GM12878 (cell line): ENCODE measurements around the gene VSTM2B. TPM values are rescaled to one million over a fixed set of nuclear protein-coding genes. Genes with fewer than 3 reads are reported as not detected.

Experiments used
- ATAC-seq: fragments of 200-7000 bp; cut with Tn5 transposase; 3 replicates; pipeline ENCODE4 v1.9.1; 2020; ENCODE audit warnings: mild to moderate bottlenecking, moderate library complexity
- BruUV-seq: library from RNA; stranded (reverse); fragments of 400-500 nt; replicated peaks from 2 replicates; lab custom pipeline; 2021; lab: Mats Ljungman, UMichigan
- CTCF ChIA-PET: fragments of 300-600 bp; sonication (Branson Sonifier 250); formaldehyde crosslinking; extraction: SDS; loops from one replicate; lab custom pipeline; 2021; ENCODE audit warnings: inconsistent platforms; lab: Yijun Ruan, JAX
- POLR2A ChIA-PET: fragments of 350-600 bp; formaldehyde crosslinking; extraction: SDS; loops from one replicate; lab custom pipeline; 2021; ENCODE audit warnings: inconsistent platforms; lab: Charles Lee
- RAD21 ChIA-PET: fragments of 300-600 bp; sonication (Branson Sonifier 250); formaldehyde crosslinking; loops from one replicate; lab custom pipeline; 2023; ENCODE audit warnings: antibody characterized with exemption; ENCODE audit not compliant: unreplicated experiment; lab: Charles Lee
- SMC1A ChIA-PET: fragments of 300-600 bp; sonication (Branson Sonifier 250); formaldehyde crosslinking; loops from one replicate; lab custom pipeline; 2023; ENCODE audit not compliant: unreplicated experiment, uncharacterized antibody; lab: Charles Lee
- DNase-seq: peaks from one replicate; pipeline ENCODE4 v3.0.0-alpha.2; 2011; ENCODE audit warnings: low read depth, low spot score
- FAIRE-seq: peaks from 3 replicates; lab custom pipeline; 2011; peaks lifted over from hg19 to GRCh38; lab: Jason Lieb, UNC
- H2AFZ ChIP-seq: 2 replicates; pipeline ENCODE4 v1.6.0; 2011; ENCODE audit warnings: low read depth, low read length, control low read depth; ENCODE audit not compliant: control insufficient read depth
- H3K27ac ChIP-seq: 2 replicates; pipeline ENCODE4 v1.5.1; 2011; ENCODE audit warnings: control low read depth; ENCODE audit not compliant: control insufficient read depth, insufficient read depth
- H3K27me3 ChIP-seq, 2 experiments: replicated peaks in 1 of 2; 2 replicates each; pipeline versions ENCODE4 v1.6.0 to v1.6.1; 2011; ENCODE audit warnings: low read length in 1 of 2; ENCODE audit not compliant: control insufficient read depth in 2 of 2, insufficient read depth in 2 of 2
- H3K36me3 ChIP-seq, 2 experiments: 2 replicates each; pipeline ENCODE4 v1.5.1; 2011; ENCODE audit warnings: low read length in 1 of 2; ENCODE audit not compliant: control insufficient read depth in 2 of 2, insufficient read depth in 2 of 2
- H3K4me1 ChIP-seq: 2 replicates; pipeline ENCODE4 v1.6.1; 2011; ENCODE audit warnings: mild to moderate bottlenecking, low read length, moderate library complexity, mixed read lengths; ENCODE audit not compliant: control insufficient read depth, insufficient read depth
- H3K4me2 ChIP-seq: 2 replicates; pipeline ENCODE4 v1.6.0; 2011; ENCODE audit warnings: control low read depth; ENCODE audit not compliant: control insufficient read depth, insufficient read depth
- H3K4me3 ChIP-seq: fragments of 200-600 bp; sonication (generic); 2 replicates; pipeline ENCODE4 v1.5.1; 2016
- H3K79me2 ChIP-seq: 2 replicates; pipeline ENCODE4 v1.6.0; 2011; ENCODE audit warnings: low read length; ENCODE audit not compliant: control insufficient read depth, insufficient read depth
- H3K9ac ChIP-seq: 2 replicates; pipeline ENCODE4 v1.8.0; 2011; ENCODE audit warnings: low read length, control low read depth, mixed read lengths; ENCODE audit not compliant: control insufficient read depth, insufficient read depth
- H3K9me3 ChIP-seq: replicated peaks from 3 replicates; pipeline ENCODE4 v1.5.1; 2011; ENCODE audit warnings: mild to moderate bottlenecking, low read length; ENCODE audit not compliant: control insufficient read depth, insufficient read depth
- H4K20me1 ChIP-seq: 2 replicates; pipeline ENCODE4 v1.6.0; 2011; ENCODE audit not compliant: control insufficient read depth, insufficient read depth
- CBX3 ChIP-seq: fragments of 200-600 bp; sonication (generic); IDR thresholded peaks from 2 replicates; pipeline ENCODE4 v1.6.1; 2016; ENCODE audit warnings: low read depth, borderline replicate concordance
- IRF5 ChIP-seq: fragments of 450-650 bp; IDR thresholded peaks from 2 replicates; pipeline ENCODE4 v1.6.1; 2017; ENCODE audit warnings: borderline replicate concordance
- NFYB ChIP-seq: IDR thresholded peaks from 2 replicates; pipeline ENCODE4 v1.6.1; 2011; ENCODE audit warnings: low read depth, mild to moderate bottlenecking, low read length, improper control_type of control experiment, moderate library complexity; ENCODE audit not compliant: insufficient read depth
- RFX5 ChIP-seq: IDR thresholded peaks from 2 replicates; pipeline ENCODE4 v1.6.1; 2011; ENCODE audit warnings: low read depth, low read length, improper control_type of control experiment
- RUNX3 ChIP-seq: IDR thresholded peaks from 2 replicates; pipeline ENCODE4 v1.6.1; 2012; ENCODE audit warnings: low read length, inconsistent platforms
- SP1 ChIP-seq: IDR thresholded peaks from one replicate; pipeline ENCODE4 v1.6.1; 2011; ENCODE audit warnings: low read depth, low read length
- STAT1 ChIP-seq: fragments of 450-650 bp; conservative IDR thresholded peaks from 2 replicates; pipeline ENCODE4 v1.6.1; 2014; ENCODE audit warnings: antibody characterized with exemption, mild to moderate bottlenecking
- TARDBP ChIP-seq: IDR thresholded peaks from 2 replicates; pipeline ENCODE4 v1.6.1; 2016; ENCODE audit warnings: borderline replicate concordance
- ZBTB4 ChIP-seq: fragments of 450-650 bp; formaldehyde crosslinking; IDR thresholded peaks from 2 replicates; pipeline ENCODE4 v1.4.0; 2022; ENCODE audit warnings: mild to moderate bottlenecking, moderate library complexity
- WGBS: methylation state at CpG from one replicate; pipeline ENCODE4 v1.1.6; 2016; ENCODE audit warnings: low lambda C conversion rate; ENCODE audit not compliant: insufficient replicate concordance, insufficient coverage; ENCODE audit errors: missing lambda C conversion rate; 5-methylcytosine and 5-hydroxymethylcytosine counted together
- in situ Hi-C: fragments of 300-500 bp; cut with MboI; formaldehyde crosslinking; loops from 9 replicates; pipeline ENCODE4 v1.14.3; 2018; ENCODE audit warnings: mixed read lengths
- intact Hi-C: fragments of 100-400 bp; cut with micrococcal nuclease; formaldehyde crosslinking; loops from one replicate; pipeline ENCODE4 v1.14.2; 2022; ENCODE audit not compliant: unreplicated experiment
- polyA plus RNA-seq, 11 experiments: library from polyadenylated mRNA; depleted of rRNA in 4 of 11; unstranded in 6 of 11; stranded (reverse) in 5 of 11; fragments of >200 nt; fragmentation: Nextera tagmentation in 4 of 11; fragmentation: Illumina TruSeq in 1 of 11; extraction: Ambion mirVana in 4 of 11; extraction: Trizol in 1 of 11; gene quantifications; 1 replicate in 1 of 11; 2 replicates in 10 of 11; pipeline versions ENCODE4 v1.2.1 to v1.2.3, GENCODE V29; 2011 to 2016; ENCODE audit warnings: inconsistent platforms in 2 of 11, missing spikeins in 2 of 11, low read depth in 1 of 11
- total RNA-seq, 4 experiments: library from RNA; depleted of rRNA in 3 of 4; stranded (reverse); fragments of >200 nt in 3 of 4; fragmentation: Illumina TruSeq in 1 of 4; extraction: Trizol in 1 of 4; gene quantifications; 2 replicates each; pipeline versions ENCODE4 v1.2.1 to v1.2.3, GENCODE V29; 2013 to 2021
- TF ChIP-seq, protein P1 (sequence below): fragments of 450-650 bp; IDR thresholded peaks from 2 replicates; pipeline ENCODE4 v1.6.1; 2017; ENCODE audit warnings: mild to moderate bottlenecking, moderate library complexity
- TF ChIP-seq, protein P2 (sequence below): fragments of 450-650 bp; IDR thresholded peaks from 2 replicates; pipeline ENCODE4 v1.6.1; 2016; ENCODE audit warnings: mild to moderate bottlenecking, moderate library complexity, borderline replicate concordance

Gene VSTM2B
- total and polyA plus RNA-seq, 10 of the 15 experiments (the other 5 are each of a cell fraction or from before 2014, with no cell fraction given) = not detected

DNA sequence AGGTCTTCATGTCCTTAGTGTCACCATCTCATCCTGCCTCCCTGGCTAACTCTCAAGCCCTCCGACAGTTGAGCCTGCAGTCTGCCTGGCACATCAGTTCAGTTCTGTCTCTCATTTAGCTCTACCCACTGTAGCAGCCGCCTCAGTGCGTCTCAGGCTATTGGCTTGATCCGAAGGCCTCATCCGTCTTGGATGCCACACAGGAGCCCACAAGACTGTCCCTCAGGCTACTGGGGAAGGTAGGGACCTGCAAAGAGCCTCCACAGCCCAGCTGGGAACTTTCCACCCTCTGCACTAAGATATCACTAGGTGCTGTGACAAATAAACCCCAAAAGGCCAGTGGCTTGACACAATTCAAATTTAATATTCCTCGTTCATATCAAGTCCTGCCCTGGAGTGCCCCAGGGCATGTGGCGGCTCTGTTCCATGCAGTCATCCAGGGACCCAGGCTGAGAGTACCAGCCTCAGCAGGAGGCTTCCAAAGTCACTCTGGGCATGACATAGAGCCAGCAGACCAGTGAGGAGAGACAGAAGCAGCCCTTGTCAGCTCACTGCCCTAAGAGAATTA lies 5.7 kb downstream of the VSTM2B start:
- POLR2A ChIA-PET = no interaction called here
- SMC1A ChIA-PET = no interaction called here
- Histone ChIP-seq H3K27me3 (peaks cover 9 to 15% of the 10 kb centered on the region in 2 experiments; a peak in 3 of 4 replicates), H3K9me3 (no peaks in the 10 kb centered on the region), H3K79me2 (no peaks in the 10 kb centered on the region), H3K9ac (no peak overlapping the region), H3K36me3 (no peaks in the 10 kb centered on the region), H3K4me3 (no peak overlapping the region), H4K20me1 (no peaks in the 10 kb centered on the region), H3K27ac (no peak overlapping the region), H3K4me1 (no peaks in the 10 kb centered on the region), H3K4me2 (no peak overlapping the region), H2AFZ (no peak overlapping the region)
- TF ChIP-seq TARDBP (no peak), ZBTB4 (no peak), SP1 (no peak), RUNX3 (no peak), NFYB (no peak), IRF5 (no peak), STAT1 (no peak), RFX5 (no peak), CBX3 (no peak)
- TF ChIP-seq, protein P1, sequence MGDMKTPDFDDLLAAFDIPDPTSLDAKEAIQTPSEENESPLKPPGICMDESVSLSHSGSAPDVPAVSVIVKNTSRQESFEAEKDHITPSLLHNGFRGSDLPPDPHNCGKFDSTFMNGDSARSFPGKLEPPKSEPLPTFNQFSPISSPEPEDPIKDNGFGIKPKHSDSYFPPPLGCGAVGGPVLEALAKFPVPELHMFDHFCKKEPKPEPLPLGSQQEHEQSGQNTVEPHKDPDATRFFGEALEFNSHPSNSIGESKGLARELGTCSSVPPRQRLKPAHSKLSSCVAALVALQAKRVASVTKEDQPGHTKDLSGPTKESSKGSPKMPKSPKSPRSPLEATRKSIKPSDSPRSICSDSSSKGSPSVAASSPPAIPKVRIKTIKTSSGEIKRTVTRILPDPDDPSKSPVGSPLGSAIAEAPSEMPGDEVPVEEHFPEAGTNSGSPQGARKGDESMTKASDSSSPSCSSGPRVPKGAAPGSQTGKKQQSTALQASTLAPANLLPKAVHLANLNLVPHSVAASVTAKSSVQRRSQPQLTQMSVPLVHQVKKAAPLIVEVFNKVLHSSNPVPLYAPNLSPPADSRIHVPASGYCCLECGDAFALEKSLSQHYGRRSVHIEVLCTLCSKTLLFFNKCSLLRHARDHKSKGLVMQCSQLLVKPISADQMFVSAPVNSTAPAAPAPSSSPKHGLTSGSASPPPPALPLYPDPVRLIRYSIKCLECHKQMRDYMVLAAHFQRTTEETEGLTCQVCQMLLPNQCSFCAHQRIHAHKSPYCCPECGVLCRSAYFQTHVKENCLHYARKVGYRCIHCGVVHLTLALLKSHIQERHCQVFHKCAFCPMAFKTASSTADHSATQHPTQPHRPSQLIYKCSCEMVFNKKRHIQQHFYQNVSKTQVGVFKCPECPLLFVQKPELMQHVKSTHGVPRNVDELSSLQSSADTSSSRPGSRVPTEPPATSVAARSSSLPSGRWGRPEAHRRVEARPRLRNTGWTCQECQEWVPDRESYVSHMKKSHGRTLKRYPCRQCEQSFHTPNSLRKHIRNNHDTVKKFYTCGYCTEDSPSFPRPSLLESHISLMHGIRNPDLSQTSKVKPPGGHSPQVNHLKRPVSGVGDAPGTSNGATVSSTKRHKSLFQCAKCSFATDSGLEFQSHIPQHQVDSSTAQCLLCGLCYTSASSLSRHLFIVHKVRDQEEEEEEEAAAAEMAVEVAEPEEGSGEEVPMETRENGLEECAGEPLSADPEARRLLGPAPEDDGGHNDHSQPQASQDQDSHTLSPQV = no peak
- TF ChIP-seq, protein P2, sequence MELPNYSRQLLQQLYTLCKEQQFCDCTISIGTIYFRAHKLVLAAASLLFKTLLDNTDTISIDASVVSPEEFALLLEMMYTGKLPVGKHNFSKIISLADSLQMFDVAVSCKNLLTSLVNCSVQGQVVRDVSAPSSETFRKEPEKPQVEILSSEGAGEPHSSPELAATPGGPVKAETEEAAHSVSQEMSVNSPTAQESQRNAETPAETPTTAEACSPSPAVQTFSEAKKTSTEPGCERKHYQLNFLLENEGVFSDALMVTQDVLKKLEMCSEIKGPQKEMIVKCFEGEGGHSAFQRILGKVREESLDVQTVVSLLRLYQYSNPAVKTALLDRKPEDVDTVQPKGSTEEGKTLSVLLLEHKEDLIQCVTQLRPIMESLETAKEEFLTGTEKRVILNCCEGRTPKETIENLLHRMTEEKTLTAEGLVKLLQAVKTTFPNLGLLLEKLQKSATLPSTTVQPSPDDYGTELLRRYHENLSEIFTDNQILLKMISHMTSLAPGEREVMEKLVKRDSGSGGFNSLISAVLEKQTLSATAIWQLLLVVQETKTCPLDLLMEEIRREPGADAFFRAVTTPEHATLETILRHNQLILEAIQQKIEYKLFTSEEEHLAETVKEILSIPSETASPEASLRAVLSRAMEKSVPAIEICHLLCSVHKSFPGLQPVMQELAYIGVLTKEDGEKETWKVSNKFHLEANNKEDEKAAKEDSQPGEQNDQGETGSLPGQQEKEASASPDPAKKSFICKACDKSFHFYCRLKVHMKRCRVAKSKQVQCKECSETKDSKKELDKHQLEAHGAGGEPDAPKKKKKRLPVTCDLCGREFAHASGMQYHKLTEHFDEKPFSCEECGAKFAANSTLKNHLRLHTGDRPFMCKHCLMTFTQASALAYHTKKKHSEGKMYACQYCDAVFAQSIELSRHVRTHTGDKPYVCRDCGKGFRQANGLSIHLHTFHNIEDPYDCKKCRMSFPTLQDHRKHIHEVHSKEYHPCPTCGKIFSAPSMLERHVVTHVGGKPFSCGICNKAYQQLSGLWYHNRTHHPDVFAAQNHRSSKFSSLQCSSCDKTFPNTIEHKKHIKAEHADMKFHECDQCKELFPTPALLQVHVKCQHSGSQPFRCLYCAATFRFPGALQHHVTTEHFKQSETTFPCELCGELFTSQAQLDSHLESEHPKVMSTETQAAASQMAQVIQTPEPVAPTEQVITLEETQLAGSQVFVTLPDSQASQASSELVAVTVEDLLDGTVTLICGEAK = no peak
- RAD21 ChIA-PET = no interaction called here
- FAIRE-seq (no peak), ATAC-seq (no peak), DNase-seq (no peak)
- in situ Hi-C loops (no loop called here), intact Hi-C loops (no loop called here)
- CTCF ChIA-PET = no interaction called here
- 39% methylated on average over 7 of the region's 7 CpGs for WGBS
- BruUV-seq = no TSS peak
